DMS153 treated with DMSO at 0.1 percent for 48 hours (cell line): ENCODE data around the gene DLGAP1.
"Not testable (repeated sequence)": the region's sequence is repeated elsewhere in the genome, so short reads cannot be mapped to it uniquely, and the experiment has no call there.

Experiments
- DNase-seq: peaks from one replicate; lab custom pipeline; 2025; ENCODE audit not compliant: unreplicated experiment; lab: John Stamatoyannopoulos, UW

DLGAP1 gene

GRCh38 chr18:4391859-4392258 is 63.2 kb downstream of the DLGAP1 start:
- no peak for DNase-seq

- DNase-seq: no peak
Observed at GRCh38 chr18:4385876-4386275, 69.2 kb downstream of the DLGAP1 start.

GRCh38 chr18:4384932-4385331 is 70.2 kb downstream of the DLGAP1 start:
- DNase-seq: no peak

- no peak for DNase-seq
Observed at GRCh38 chr18:4374564-4374963, 80.5 kb downstream of the DLGAP1 start.

GRCh38 chr18:4369705-4370104 is 85.4 kb downstream of the DLGAP1 start:
- no peak for DNase-seq

GRCh38 chr18:4360221-4360715 is 94.8 kb downstream of the DLGAP1 start:
- DNase-seq: no peak

GRCh38 chr18:4358618-4359017 is 96.5 kb downstream of the DLGAP1 start:
- no peak for DNase-seq

- DNase-seq: no peak
Observed at GRCh38 chr18:4357579-4357978, 97.5 kb downstream of the DLGAP1 start.

- DNase-seq: no peak
Observed at GRCh38 chr18:4356929-4357328, 98.2 kb downstream of the DLGAP1 start.

- DNase-seq: no peak
Observed at GRCh38 chr18:4353853-4354418, 101.2 kb downstream of the DLGAP1 start.

GRCh38 chr18:4352746-4353551 is 102.2 kb downstream of the DLGAP1 start:
- no peak for DNase-seq

GRCh38 chr18:4351005-4351404 is 104.1 kb downstream of the DLGAP1 start:
- no peak for DNase-seq

- no peak for DNase-seq
Observed at GRCh38 chr18:4335386-4335785, 119.7 kb downstream of the DLGAP1 start.

GRCh38 chr18:4333043-4333442 is 122.1 kb downstream of the DLGAP1 start:
- DNase-seq: no peak

GRCh38 chr18:4319738-4320677 is 135.1 kb downstream of the DLGAP1 start:
- DNase-seq: no peak

GRCh38 chr18:4318311-4318710 is 136.8 kb downstream of the DLGAP1 start:
- DNase-seq: no peak

GRCh38 chr18:4311945-4312344 is 143.2 kb downstream of the DLGAP1 start:
- DNase-seq: not testable (repeated sequence)

- DNase-seq: no peak
Observed at GRCh38 chr18:4311136-4311535, 144.0 kb downstream of the DLGAP1 start.

GRCh38 chr18:4309227-4309626 is 145.9 kb downstream of the DLGAP1 start:
- DNase-seq: no peak

GRCh38 chr18:4308576-4308975 is 146.5 kb downstream of the DLGAP1 start:
- DNase-seq: no peak

GRCh38 chr18:4299395-4299794 is 155.7 kb downstream of the DLGAP1 start:
- DNase-seq: no peak
